GM12878 (cell line): ENCODE results near the gene TOX2. TPM values are rescaled to one million over a fixed set of nuclear protein-coding genes. Genes with fewer than 3 reads are reported as not detected.

Experiments used
- ATAC-seq: fragments of 200-7000 bp; cut with Tn5 transposase; 3 replicates; pipeline ENCODE4 v1.9.1; 2020; ENCODE audit warnings: mild to moderate bottlenecking, moderate library complexity
- BruUV-seq: library from RNA; stranded (reverse); fragments of 400-500 nt; replicated peaks from 2 replicates; lab custom pipeline; 2021; lab: Mats Ljungman, UMichigan
- CTCF ChIA-PET: fragments of 300-600 bp; sonication (Branson Sonifier 250); formaldehyde crosslinking; extraction: SDS; loops from one replicate; lab custom pipeline; 2021; ENCODE audit warnings: inconsistent platforms; lab: Yijun Ruan, JAX
- POLR2A ChIA-PET: fragments of 350-600 bp; formaldehyde crosslinking; extraction: SDS; loops from one replicate; lab custom pipeline; 2021; ENCODE audit warnings: inconsistent platforms; lab: Charles Lee
- RAD21 ChIA-PET: fragments of 300-600 bp; sonication (Branson Sonifier 250); formaldehyde crosslinking; loops from one replicate; lab custom pipeline; 2023; ENCODE audit warnings: antibody characterized with exemption; ENCODE audit not compliant: unreplicated experiment; lab: Charles Lee
- SMC1A ChIA-PET: fragments of 300-600 bp; sonication (Branson Sonifier 250); formaldehyde crosslinking; loops from one replicate; lab custom pipeline; 2023; ENCODE audit not compliant: unreplicated experiment, uncharacterized antibody; lab: Charles Lee
- DNase-seq: peaks from one replicate; pipeline ENCODE4 v3.0.0-alpha.2; 2011; ENCODE audit warnings: low read depth, low spot score
- FAIRE-seq: peaks from 3 replicates; lab custom pipeline; 2011; peaks lifted over from hg19 to GRCh38; lab: Jason Lieb, UNC
- H2AFZ ChIP-seq: 2 replicates; pipeline ENCODE4 v1.6.0; 2011; ENCODE audit warnings: low read depth, low read length, control low read depth; ENCODE audit not compliant: control insufficient read depth
- H3K27ac ChIP-seq: 2 replicates; pipeline ENCODE4 v1.5.1; 2011; ENCODE audit warnings: control low read depth; ENCODE audit not compliant: control insufficient read depth, insufficient read depth
- H3K27me3 ChIP-seq, 2 experiments: replicated peaks in 1 of 2; 2 replicates each; pipeline versions ENCODE4 v1.6.0 to v1.6.1; 2011; ENCODE audit warnings: low read length in 1 of 2; ENCODE audit not compliant: control insufficient read depth in 2 of 2, insufficient read depth in 2 of 2
- H3K36me3 ChIP-seq, 2 experiments: 2 replicates each; pipeline ENCODE4 v1.5.1; 2011; ENCODE audit warnings: low read length in 1 of 2; ENCODE audit not compliant: control insufficient read depth in 2 of 2, insufficient read depth in 2 of 2
- H3K4me1 ChIP-seq: 2 replicates; pipeline ENCODE4 v1.6.1; 2011; ENCODE audit warnings: mild to moderate bottlenecking, low read length, moderate library complexity, mixed read lengths; ENCODE audit not compliant: control insufficient read depth, insufficient read depth
- H3K4me2 ChIP-seq: 2 replicates; pipeline ENCODE4 v1.6.0; 2011; ENCODE audit warnings: control low read depth; ENCODE audit not compliant: control insufficient read depth, insufficient read depth
- H3K4me3 ChIP-seq: fragments of 200-600 bp; sonication (generic); 2 replicates; pipeline ENCODE4 v1.5.1; 2016
- H3K79me2 ChIP-seq: 2 replicates; pipeline ENCODE4 v1.6.0; 2011; ENCODE audit warnings: low read length; ENCODE audit not compliant: control insufficient read depth, insufficient read depth
- H3K9ac ChIP-seq: 2 replicates; pipeline ENCODE4 v1.8.0; 2011; ENCODE audit warnings: low read length, control low read depth, mixed read lengths; ENCODE audit not compliant: control insufficient read depth, insufficient read depth
- H3K9me3 ChIP-seq: replicated peaks from 3 replicates; pipeline ENCODE4 v1.5.1; 2011; ENCODE audit warnings: mild to moderate bottlenecking, low read length; ENCODE audit not compliant: control insufficient read depth, insufficient read depth
- H4K20me1 ChIP-seq: 2 replicates; pipeline ENCODE4 v1.6.0; 2011; ENCODE audit not compliant: control insufficient read depth, insufficient read depth
- BCL11A ChIP-seq: IDR thresholded peaks from 2 replicates; pipeline ENCODE4 v1.6.1; 2011; ENCODE audit warnings: low read depth, low read length
- CEBPB ChIP-seq, 2 experiments: fragments of 150-350 bp in 1 of 2; IDR thresholded peaks; 2 replicates each; pipeline ENCODE4 v1.6.1; 2012 to 2014; ENCODE audit warnings: low read depth in 2 of 2, low read length in 2 of 2, borderline replicate concordance in 1 of 2, inconsistent platforms in 1 of 2
- CREB1 ChIP-seq: IDR thresholded peaks from 2 replicates; pipeline ENCODE4 v1.6.1; 2012; ENCODE audit warnings: low read depth, mild to moderate bottlenecking, inconsistent platforms
- DPF2 ChIP-seq: fragments of 450-650 bp; IDR thresholded peaks from 2 replicates; pipeline ENCODE4 v1.6.1; 2017; ENCODE audit warnings: mild to moderate bottlenecking
- NFIC ChIP-seq: IDR thresholded peaks from 2 replicates; pipeline ENCODE4 v1.6.1; 2012; ENCODE audit warnings: low read depth, mild to moderate bottlenecking, inconsistent platforms, low read length, moderate library complexity
- SIX5 ChIP-seq: IDR thresholded peaks from 2 replicates; pipeline ENCODE4 v1.6.1; 2011; ENCODE audit warnings: mild to moderate bottlenecking, low read depth, low read length, moderate library complexity; ENCODE audit not compliant: severe bottlenecking
- USF1 ChIP-seq: IDR thresholded peaks from 2 replicates; pipeline ENCODE4 v1.6.1; 2011; ENCODE audit warnings: borderline replicate concordance, low read depth, mild to moderate bottlenecking, moderate library complexity, mixed read lengths, low read length; ENCODE audit not compliant: insufficient read depth; ENCODE audit errors: extremely low read length
- ZBTB33 ChIP-seq: fragments of 450-650 bp; IDR thresholded peaks from 2 replicates; pipeline ENCODE4 v1.6.1; 2017; ENCODE audit warnings: mild to moderate bottlenecking
- WGBS: methylation state at CpG from one replicate; pipeline ENCODE4 v1.1.6; 2016; ENCODE audit warnings: low lambda C conversion rate; ENCODE audit not compliant: insufficient replicate concordance, insufficient coverage; ENCODE audit errors: missing lambda C conversion rate; 5-methylcytosine and 5-hydroxymethylcytosine counted together
- in situ Hi-C: fragments of 300-500 bp; cut with MboI; formaldehyde crosslinking; loops from 9 replicates; pipeline ENCODE4 v1.14.3; 2018; ENCODE audit warnings: mixed read lengths
- intact Hi-C: fragments of 100-400 bp; cut with micrococcal nuclease; formaldehyde crosslinking; loops from one replicate; pipeline ENCODE4 v1.14.2; 2022; ENCODE audit not compliant: unreplicated experiment
- polyA plus RNA-seq, 11 experiments: library from polyadenylated mRNA; depleted of rRNA in 4 of 11; unstranded in 6 of 11; stranded (reverse) in 5 of 11; fragments of >200 nt; fragmentation: Nextera tagmentation in 4 of 11; fragmentation: Illumina TruSeq in 1 of 11; extraction: Ambion mirVana in 4 of 11; extraction: Trizol in 1 of 11; gene quantifications; 1 replicate in 1 of 11; 2 replicates in 10 of 11; pipeline versions ENCODE4 v1.2.1 to v1.2.3, GENCODE V29; 2011 to 2016; ENCODE audit warnings: inconsistent platforms in 2 of 11, missing spikeins in 2 of 11, low read depth in 1 of 11
- total RNA-seq, 4 experiments: library from RNA; depleted of rRNA in 3 of 4; stranded (reverse); fragments of >200 nt in 3 of 4; fragmentation: Illumina TruSeq in 1 of 4; extraction: Trizol in 1 of 4; gene quantifications; 2 replicates each; pipeline versions ENCODE4 v1.2.1 to v1.2.3, GENCODE V29; 2013 to 2021
- TF ChIP-seq, protein P1 (sequence below): fragments of 450-650 bp; IDR thresholded peaks from 2 replicates; pipeline ENCODE4 v1.6.1; 2014; ENCODE audit warnings: mild to moderate bottlenecking
- TF ChIP-seq, protein P2 (sequence below): fragments of 150-350 bp; IDR thresholded peaks from 2 replicates; pipeline ENCODE4 v1.6.1; 2014; ENCODE audit warnings: mild to moderate bottlenecking, low read depth, low read length

Gene TOX2
- total and polyA plus RNA-seq, 10 of the 15 experiments (the other 5 are each of a cell fraction or from before 2014, with no cell fraction given): 2.6 to 40.5 (median 7.9) TPM

DNA sequence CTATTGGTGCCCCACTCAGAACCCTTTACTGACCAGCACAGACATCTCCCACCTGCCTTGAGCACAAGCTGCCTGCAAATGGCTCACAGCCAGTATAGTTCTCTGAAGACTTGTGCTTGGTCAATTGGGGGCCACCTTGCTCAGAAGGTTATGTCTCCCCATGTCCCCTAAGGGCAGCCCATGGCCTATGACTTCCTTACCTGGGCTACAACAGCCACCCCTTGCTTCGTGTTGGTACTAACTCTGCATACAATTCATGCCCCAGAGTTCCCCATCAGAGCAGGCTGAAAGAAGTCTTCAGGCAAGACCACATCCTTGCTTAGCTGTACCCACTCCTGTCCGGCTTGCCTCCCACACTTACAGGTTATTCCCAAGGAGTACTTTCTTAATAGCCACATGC lies 57.4 kb downstream of the TOX2 start:
- H3K36me3 ChIP-seq: peaks cover 0 to 2% of the 10 kb centered on the region in 2 experiments; a peak in 2 of 4 replicates
- no peaks in the 10 kb centered on the region for H4K20me1 ChIP-seq
- no peak overlapping the region for H3K27ac ChIP-seq
- ChIA-PET RAD21 (interaction anchor here (0.6 kb wide), 1 partner anchor 422 kb away, joined by 3 read pairs; no protein-coding TSS in a partner anchor), SMC1A (interaction anchor here (0.5 to 1.6 kb wide), 3 partner anchors 9 to 73 kb away, joined by 3 read pairs; no protein-coding TSS in a partner anchor), CTCF (interaction anchor here (0.5 to 1.5 kb wide), 3 partner anchors 12 to 202 kb away, joined by 3 to 6 read pairs (median 3); no protein-coding TSS in a partner anchor), POLR2A (interaction anchor here (0.5 kb wide), 1 partner anchor 9 kb away, joined by 3 read pairs; no protein-coding TSS in a partner anchor)
- DNase-seq (no peak), FAIRE-seq (no peak), ATAC-seq (no peak)
- no peak for TF ChIP-seq ZBTB33
- no peak for TF ChIP-seq NFIC
- no peaks in the 10 kb centered on the region for H3K79me2 ChIP-seq
- no TSS peak for BruUV-seq
- in situ Hi-C loops (no loop called here), intact Hi-C loops (no loop called here)
- H3K4me2 ChIP-seq: no peak overlapping the region
- H3K9ac ChIP-seq: no peak overlapping the region
- no peaks in the 10 kb centered on the region for H3K9me3 ChIP-seq
- H3K27me3 ChIP-seq: no peaks in the 10 kb centered on the region
- no peak overlapping the region for H2AFZ ChIP-seq
- 62% methylated on average over 2 of the region's 2 CpGs for WGBS
- H3K4me3 ChIP-seq: no peak overlapping the region
- no peaks in the 10 kb centered on the region for H3K4me1 ChIP-seq

DNA sequence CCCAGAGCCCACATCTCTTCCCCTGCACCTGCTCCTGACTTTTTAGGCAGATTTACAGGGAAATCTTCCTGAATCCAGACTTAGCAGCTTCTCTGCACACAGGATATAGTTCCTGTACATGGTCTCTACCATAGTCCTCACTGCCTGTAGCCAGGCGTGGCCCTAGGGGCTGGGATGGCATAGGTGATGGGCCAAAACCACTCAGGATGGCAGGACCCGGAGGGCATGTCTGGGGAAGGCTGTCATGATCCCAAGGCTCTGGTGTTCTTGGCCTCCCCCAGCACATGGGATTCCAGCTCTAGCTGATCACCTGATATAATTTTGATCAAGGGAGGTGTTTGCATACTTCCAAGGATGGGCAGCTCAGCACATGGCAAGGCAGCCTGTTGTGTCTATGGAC lies 58.0 kb downstream of the TOX2 start:
- no TSS peak for BruUV-seq
- POLR2A ChIA-PET: no interaction called here
- ATAC-seq (no peak), DNase-seq (no peak), FAIRE-seq (no peak)
- intact Hi-C loops (no loop called here), in situ Hi-C loops (no loop called here)
- Histone ChIP-seq H3K9ac (no peak overlapping the region), H3K4me2 (no peak overlapping the region), H3K4me3 (no peak overlapping the region), H3K4me1 (no peaks in the 10 kb centered on the region), H3K27ac (no peak overlapping the region), H2AFZ (no peak overlapping the region), H3K36me3 (peaks cover 0 to 2% of the 10 kb centered on the region in 2 experiments; a peak in 2 of 4 replicates), H3K9me3 (no peaks in the 10 kb centered on the region), H3K27me3 (no peaks in the 10 kb centered on the region), H3K79me2 (no peaks in the 10 kb centered on the region), H4K20me1 (no peaks in the 10 kb centered on the region)
- RAD21 ChIA-PET: no interaction called here
- SMC1A ChIA-PET: interaction anchor here (0.8 to 1.6 kb wide), 3 partner anchors 10 to 18 kb away, joined by 3 read pairs; no protein-coding TSS in a partner anchor
- 100% methylated on average over 2 of the region's 2 CpGs for WGBS
- CTCF ChIA-PET: interaction anchor here (1.4 to 1.5 kb wide), 2 partner anchors 11 to 18 kb away, joined by 3 to 6 read pairs; no protein-coding TSS in a partner anchor
- no peak for TF ChIP-seq SIX5
- no peak for TF ChIP-seq CREB1
- TF ChIP-seq USF1: no peak
- TF ChIP-seq, protein P1, sequence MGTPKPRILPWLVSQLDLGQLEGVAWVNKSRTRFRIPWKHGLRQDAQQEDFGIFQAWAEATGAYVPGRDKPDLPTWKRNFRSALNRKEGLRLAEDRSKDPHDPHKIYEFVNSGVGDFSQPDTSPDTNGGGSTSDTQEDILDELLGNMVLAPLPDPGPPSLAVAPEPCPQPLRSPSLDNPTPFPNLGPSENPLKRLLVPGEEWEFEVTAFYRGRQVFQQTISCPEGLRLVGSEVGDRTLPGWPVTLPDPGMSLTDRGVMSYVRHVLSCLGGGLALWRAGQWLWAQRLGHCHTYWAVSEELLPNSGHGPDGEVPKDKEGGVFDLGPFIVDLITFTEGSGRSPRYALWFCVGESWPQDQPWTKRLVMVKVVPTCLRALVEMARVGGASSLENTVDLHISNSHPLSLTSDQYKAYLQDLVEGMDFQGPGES: no peak
- TF ChIP-seq BCL11A: no peak
- TF ChIP-seq, protein P2, sequence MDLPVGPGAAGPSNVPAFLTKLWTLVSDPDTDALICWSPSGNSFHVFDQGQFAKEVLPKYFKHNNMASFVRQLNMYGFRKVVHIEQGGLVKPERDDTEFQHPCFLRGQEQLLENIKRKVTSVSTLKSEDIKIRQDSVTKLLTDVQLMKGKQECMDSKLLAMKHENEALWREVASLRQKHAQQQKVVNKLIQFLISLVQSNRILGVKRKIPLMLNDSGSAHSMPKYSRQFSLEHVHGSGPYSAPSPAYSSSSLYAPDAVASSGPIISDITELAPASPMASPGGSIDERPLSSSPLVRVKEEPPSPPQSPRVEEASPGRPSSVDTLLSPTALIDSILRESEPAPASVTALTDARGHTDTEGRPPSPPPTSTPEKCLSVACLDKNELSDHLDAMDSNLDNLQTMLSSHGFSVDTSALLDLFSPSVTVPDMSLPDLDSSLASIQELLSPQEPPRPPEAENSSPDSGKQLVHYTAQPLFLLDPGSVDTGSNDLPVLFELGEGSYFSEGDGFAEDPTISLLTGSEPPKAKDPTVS: no peak
- no peak for TF ChIP-seq CEBPB (IDR thresholded peaks at IDR 0.05; ENCODE audit: borderline replicate concordance in 1 of 2, low read depth in 2 of 2, low read length in 2 of 2)
- TF ChIP-seq DPF2: no peak
